GM12865 (cell line): ENCODE data around the gene REC114.

Experiments used
- DNase-seq: peaks from one replicate; pipeline ENCODE4 v3.0.0; 2010; ENCODE audit warnings: low read depth
- H3K4me3 ChIP-seq: 2 replicates; pipeline ENCODE4 v1.5.1; 2011; ENCODE audit warnings: mild to moderate bottlenecking, low read depth, low read length, control low read depth
- TF ChIP-seq, protein P1 (sequence below): IDR thresholded peaks from 2 replicates; pipeline ENCODE4 v1.5.1; 2011; ENCODE audit warnings: low read length, control low read depth, low read depth, inconsistent platforms; ENCODE audit not compliant: insufficient read depth; ENCODE audit errors: missing control alignments

REC114 gene

DNA sequence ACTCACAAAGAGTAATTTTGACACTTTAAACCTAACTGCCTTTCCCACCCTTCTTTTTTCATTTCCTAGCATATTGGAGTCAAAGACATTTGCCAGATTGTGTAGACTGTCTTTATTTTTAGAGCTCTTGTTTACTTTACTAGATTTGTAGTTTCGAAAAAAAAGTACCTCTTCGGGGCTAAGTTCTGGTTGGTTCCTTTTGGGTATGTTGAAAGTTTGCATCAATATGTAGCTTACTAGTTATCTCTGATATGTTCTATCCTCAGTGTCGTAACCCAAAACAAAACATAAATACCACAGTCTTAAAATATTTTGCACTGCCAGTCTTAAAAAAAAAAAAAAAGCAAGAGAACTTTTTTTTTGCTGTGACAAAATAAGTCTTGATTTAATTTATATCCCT, 52.2 kb downstream of the REC114 start:
- H3K4me3 ChIP-seq, result no peak overlapping the region
- no peak for DNase-seq
- TF ChIP-seq, protein P1, sequence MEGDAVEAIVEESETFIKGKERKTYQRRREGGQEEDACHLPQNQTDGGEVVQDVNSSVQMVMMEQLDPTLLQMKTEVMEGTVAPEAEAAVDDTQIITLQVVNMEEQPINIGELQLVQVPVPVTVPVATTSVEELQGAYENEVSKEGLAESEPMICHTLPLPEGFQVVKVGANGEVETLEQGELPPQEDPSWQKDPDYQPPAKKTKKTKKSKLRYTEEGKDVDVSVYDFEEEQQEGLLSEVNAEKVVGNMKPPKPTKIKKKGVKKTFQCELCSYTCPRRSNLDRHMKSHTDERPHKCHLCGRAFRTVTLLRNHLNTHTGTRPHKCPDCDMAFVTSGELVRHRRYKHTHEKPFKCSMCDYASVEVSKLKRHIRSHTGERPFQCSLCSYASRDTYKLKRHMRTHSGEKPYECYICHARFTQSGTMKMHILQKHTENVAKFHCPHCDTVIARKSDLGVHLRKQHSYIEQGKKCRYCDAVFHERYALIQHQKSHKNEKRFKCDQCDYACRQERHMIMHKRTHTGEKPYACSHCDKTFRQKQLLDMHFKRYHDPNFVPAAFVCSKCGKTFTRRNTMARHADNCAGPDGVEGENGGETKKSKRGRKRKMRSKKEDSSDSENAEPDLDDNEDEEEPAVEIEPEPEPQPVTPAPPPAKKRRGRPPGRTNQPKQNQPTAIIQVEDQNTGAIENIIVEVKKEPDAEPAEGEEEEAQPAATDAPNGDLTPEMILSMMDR, result no peak

DNA sequence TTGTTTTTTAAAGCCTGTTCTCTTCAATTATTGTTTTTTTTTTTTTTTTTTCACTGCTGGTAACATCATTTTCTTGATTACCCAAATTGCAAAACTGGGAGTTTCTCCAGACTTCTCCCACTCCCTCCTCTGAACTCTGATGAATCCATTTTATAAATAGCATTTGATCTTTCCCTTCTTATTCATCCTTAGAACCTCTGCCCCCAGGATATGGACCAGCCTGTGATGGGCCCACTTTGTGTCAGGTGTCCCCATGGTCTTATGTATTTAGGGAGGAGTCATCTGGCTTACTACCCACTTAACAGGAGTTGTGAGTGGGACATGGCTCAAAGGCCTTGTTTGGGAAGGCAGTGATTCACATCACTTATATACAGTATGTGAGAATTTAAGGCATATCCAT, 57.7 kb downstream of the REC114 start:
- no peak for DNase-seq
- TF ChIP-seq, protein P1, result no peak
- H3K4me3 ChIP-seq, result no peak overlapping the region

DNA sequence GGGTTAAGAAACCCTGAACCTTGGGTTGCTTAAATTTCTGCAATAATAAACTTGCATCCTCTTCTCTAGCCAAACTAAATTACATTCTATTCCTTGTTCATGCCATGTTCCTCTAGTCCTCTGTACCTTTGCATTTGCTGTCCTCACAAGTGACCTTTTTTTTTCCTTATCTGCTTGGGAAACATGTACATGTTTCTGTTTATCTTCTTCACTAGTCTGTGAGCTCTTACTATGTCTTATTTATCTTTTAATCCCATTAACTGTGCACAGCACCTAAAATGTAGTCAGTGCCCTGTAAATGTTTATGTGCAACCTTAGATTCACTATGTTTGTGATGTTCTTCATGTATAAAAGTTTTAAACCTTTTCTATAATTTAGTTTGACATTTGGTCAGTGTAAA, 61.9 kb downstream of the REC114 start:
- no peak for DNase-seq
- TF ChIP-seq, protein P1, result no peak
- H3K4me3 ChIP-seq, result no peak overlapping the region

DNA sequence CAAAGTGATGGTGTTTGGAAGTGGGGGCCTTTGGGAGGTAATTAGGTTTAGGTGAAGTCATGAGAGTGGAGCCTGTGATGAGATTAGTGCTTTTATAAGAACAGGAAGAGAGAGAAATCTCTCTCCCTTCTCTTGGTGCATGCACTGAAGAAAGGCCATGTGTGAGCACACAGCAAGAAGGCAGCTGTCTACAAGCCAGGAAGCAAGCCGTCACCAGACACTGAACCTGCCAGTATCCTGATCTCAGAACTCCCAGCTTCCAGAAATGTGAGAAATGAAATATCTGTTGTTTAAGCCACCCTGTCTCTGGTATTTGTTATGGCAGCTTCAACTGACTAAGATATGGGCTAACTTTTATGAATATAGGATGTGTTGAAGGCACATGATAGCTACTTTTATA, 72.6 kb downstream of the REC114 start:
- H3K4me3 ChIP-seq, result no peak overlapping the region
- TF ChIP-seq, protein P1, result no peak
- DNase-seq, result no peak

DNA sequence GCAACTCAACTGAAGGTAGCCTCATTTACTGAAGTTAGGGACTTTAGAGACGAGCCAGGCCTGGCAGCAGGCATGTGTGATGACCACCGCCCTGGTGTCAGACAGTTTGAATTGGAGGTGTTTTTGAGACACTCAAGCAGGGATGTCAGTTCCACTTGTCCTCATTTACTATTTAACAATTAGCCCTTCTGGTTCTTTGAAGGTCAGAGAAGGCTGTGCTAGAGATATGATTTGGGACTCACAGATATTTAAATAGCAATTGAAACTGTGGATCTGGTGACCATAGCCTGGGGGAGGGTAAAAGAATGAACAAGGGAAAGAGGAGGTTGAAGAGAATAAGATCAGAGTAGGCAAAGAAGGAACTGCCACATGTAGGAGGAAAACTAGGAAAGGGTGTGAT, 74.6 kb downstream of the REC114 start:
- H3K4me3 ChIP-seq, result no peak overlapping the region
- TF ChIP-seq, protein P1, result no peak
- no peak for DNase-seq

DNA sequence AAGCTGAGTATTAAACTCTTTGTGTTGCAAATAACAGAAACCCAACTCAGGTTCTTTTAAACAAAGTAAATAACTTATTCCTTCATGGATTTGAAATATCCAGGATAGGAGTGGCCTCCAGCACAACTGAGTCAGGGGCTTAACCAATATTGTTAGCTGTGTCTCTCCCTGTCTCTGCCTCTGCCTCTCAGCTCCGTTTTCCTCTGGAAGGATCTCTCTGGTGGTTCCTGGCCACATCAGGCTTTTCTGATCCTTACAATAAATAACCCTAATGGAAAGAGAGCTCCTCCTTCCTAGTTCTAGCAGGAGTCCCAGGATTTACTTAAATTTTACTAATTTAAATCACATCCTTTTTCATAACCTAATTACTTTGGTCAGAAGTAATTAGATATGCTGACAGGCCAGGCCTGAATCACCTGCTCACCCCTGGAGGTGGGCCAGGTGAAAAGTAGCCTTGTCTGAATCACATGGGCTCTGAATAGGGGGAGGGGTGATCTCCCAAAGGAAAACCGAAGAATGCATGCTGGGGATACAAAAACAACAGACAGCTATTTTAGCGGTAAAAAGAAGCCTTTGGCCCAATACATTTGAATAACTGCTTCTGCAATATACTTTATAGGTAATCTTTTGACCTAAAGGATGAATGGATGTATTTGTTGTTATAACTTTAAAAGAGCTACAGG, 75.4 kb downstream of the REC114 start:
- H3K4me3 ChIP-seq, result no peak overlapping the region
- no peak for DNase-seq
- TF ChIP-seq, protein P1, result no peak

DNA sequence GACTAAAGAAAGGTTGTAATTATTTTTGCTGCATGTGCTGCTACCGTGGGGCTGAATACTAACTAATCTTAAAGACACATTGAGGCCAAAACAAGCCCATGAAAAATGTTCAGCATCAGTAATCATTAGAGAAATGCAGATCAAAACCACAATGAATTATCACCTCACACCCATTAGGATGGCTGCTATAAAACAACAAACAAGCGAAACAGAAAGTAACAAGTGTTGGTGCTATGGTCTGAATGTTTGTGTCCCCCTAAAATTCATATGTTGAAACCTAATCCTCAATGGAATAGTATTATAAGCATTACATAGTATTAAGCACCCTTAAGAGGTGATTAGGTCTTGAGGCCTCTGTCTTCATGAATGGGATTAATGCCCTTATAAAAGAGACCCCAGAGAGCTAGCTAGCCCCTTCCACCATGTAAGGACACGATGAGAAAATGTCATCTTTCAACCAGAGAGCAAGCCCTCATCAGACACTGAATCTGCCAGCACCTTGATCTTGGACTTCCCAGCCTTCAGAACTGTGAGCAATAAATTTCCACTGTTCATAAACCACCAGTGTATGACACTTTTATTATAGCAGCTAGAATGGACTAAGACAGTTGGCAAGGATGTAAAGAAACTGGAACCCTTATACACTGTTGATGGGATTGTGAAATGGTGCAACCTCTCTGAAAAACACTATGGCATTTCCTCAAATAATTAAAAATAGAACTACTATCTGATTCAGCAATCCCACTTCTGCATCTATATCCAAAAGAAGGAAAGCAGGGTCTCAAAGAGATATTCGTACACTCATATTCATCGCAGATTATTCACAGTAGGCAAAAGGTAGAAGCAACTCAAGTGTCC, 76.1 kb downstream of the REC114 start:
- TF ChIP-seq, protein P1, result no peak
- H3K4me3 ChIP-seq, result no peak overlapping the region
- DNase-seq, result no peak
